GM23338 (cell line): Measurements from ENCODE around the gene MS4A15. TPM values are rescaled to one million over a fixed set of nuclear protein-coding genes. Genes with fewer than 3 reads are reported as not detected.

Experiments used
- ATAC-seq: fragments of 200-7000 bp; cut with Tn5 transposase; 3 replicates; pipeline ENCODE4 v1.9.1; 2020
- DNase-seq: peaks from one replicate; pipeline ENCODE4 v3.0.0-alpha.2; 2015; ENCODE audit warnings: low spot score
- H2AFZ ChIP-seq: fragments of 200-600 bp; sonication (generic); 2 replicates; pipeline ENCODE4 v1.8.0; 2016; ENCODE audit warnings: antibody characterized with exemption, mild to moderate bottlenecking, moderate library complexity
- H3F3A ChIP-seq: fragments of 200-600 bp; sonication (generic); replicated peaks from 2 replicates; pipeline ENCODE4 v1.8.0; 2017; ENCODE audit warnings: antibody characterized with exemption, mixed run types, low read depth
- H3K27ac ChIP-seq: fragments of 200-600 bp; sonication (generic); 2 replicates; pipeline ENCODE4 v1.6.1; 2016; ENCODE audit warnings: low read depth
- H3K27me3 ChIP-seq: fragments of 200-600 bp; sonication (generic); 2 replicates; pipeline ENCODE4 v1.8.0; 2016; ENCODE audit warnings: mild to moderate bottlenecking, mixed run types, moderate library complexity; ENCODE audit not compliant: insufficient read depth
- H3K36me3 ChIP-seq: fragments of 200-600 bp; sonication (generic); 2 replicates; pipeline ENCODE4 v1.8.0; 2016; ENCODE audit warnings: mild to moderate bottlenecking; ENCODE audit not compliant: insufficient read depth
- H3K4me1 ChIP-seq: fragments of 200-600 bp; sonication (generic); 2 replicates; pipeline ENCODE4 v1.8.0; 2016; ENCODE audit warnings: mild to moderate bottlenecking, moderate library complexity; ENCODE audit not compliant: insufficient read depth
- H3K4me2 ChIP-seq: fragments of 200-600 bp; sonication (generic); 2 replicates; pipeline ENCODE4 v1.7.1; 2017; ENCODE audit warnings: mixed run types
- H3K4me3 ChIP-seq: fragments of 200-600 bp; sonication (generic); 2 replicates; pipeline ENCODE4 v1.6.1; 2016; ENCODE audit warnings: mixed run types
- H3K79me2 ChIP-seq: fragments of 200-600 bp; sonication (generic); replicated peaks from 2 replicates; pipeline ENCODE4 v1.8.0; 2017; ENCODE audit warnings: mild to moderate bottlenecking; ENCODE audit not compliant: insufficient read depth
- H3K9me2 ChIP-seq: fragments of 200-600 bp; sonication (generic); 2 replicates; pipeline ENCODE4 v1.8.0; 2017; ENCODE audit not compliant: insufficient read depth
- H4K20me1 ChIP-seq: fragments of 200-600 bp; sonication (generic); replicated peaks from 2 replicates; pipeline ENCODE4 v1.8.0; 2017; ENCODE audit warnings: mild to moderate bottlenecking; ENCODE audit not compliant: insufficient read depth
- H3K27ac Mint-ChIP-seq: 2 replicates; pipeline ENCODE4 v1.8.0; 2020; ENCODE audit warnings: inconsistent platforms, mild to moderate bottlenecking, moderate library complexity, mixed read lengths
- H3K27me3 Mint-ChIP-seq: 3 replicates; pipeline ENCODE4 v1.8.0; 2022; ENCODE audit warnings: low read depth, mild to moderate bottlenecking, moderate library complexity, mixed read lengths, inconsistent platforms; ENCODE audit not compliant: insufficient read depth, poor library complexity
- H3K36me3 Mint-ChIP-seq: 3 replicates; pipeline ENCODE4 v1.8.0; 2021; ENCODE audit warnings: low read depth, mild to moderate bottlenecking, inconsistent platforms, moderate library complexity, mixed read lengths
- H3K4me1 Mint-ChIP-seq: 3 replicates; pipeline ENCODE4 v1.8.0; 2020; ENCODE audit warnings: mild to moderate bottlenecking, inconsistent platforms, mixed read lengths
- H3K4me3 Mint-ChIP-seq: 3 replicates; pipeline ENCODE4 v1.8.0; 2021; ENCODE audit warnings: moderate library complexity, mild to moderate bottlenecking, inconsistent platforms, mixed read lengths
- H3K9me3 Mint-ChIP-seq: 3 replicates; pipeline ENCODE4 v1.8.0; 2020; ENCODE audit warnings: moderate library complexity, mild to moderate bottlenecking, inconsistent platforms, mixed read lengths
- CREB1 ChIP-seq: fragments of 250-450 bp; sonication (Bioruptor Pico); IDR thresholded peaks from 2 replicates; pipeline ENCODE4 v1.5.0; 2020; ENCODE audit warnings: low read depth, mild to moderate bottlenecking, moderate library complexity
- EZH2phosphoT487 ChIP-seq: fragments of 200-600 bp; sonication (generic); IDR thresholded peaks from one replicate; pipeline ENCODE4 v1.8.1; 2018; ENCODE audit warnings: antibody characterized with exemption; ENCODE audit not compliant: unreplicated experiment
- NANOG ChIP-seq: IDR thresholded peaks from 2 replicates; pipeline ENCODE4 v1.6.1; 2016; ENCODE audit warnings: antibody characterized with exemption, borderline replicate concordance
- POLR2AphosphoS5 ChIP-seq: IDR thresholded peaks from 2 replicates; pipeline ENCODE4 v1.6.1; 2016; ENCODE audit warnings: antibody characterized with exemption, low read depth
- STAT1 ChIP-seq: IDR thresholded peaks from one replicate; pipeline ENCODE4 v1.6.1; 2016; ENCODE audit warnings: antibody characterized with exemption; ENCODE audit not compliant: unreplicated experiment
- polyA plus RNA-seq: library from polyadenylated mRNA; unstranded; fragments of >200 nt; fragmentation: Nextera tagmentation; extraction: Ambion mirVana; gene quantifications from 2 replicates; pipeline ENCODE4 v1.2.1, GENCODE V29; 2016
- total RNA-seq: library from RNA; depleted of rRNA; stranded (reverse); fragments of >200 nt; shearing (Covaris generic); gene quantifications from 2 replicates; pipeline ENCODE4 v1.2.3, GENCODE V29; 2014
- TF ChIP-seq, protein P1 (sequence below): fragments of 250-450 bp; sonication (Bioruptor Pico); IDR thresholded peaks from 2 replicates; pipeline ENCODE4 v1.5.0; 2020; ENCODE audit warnings: mild to moderate bottlenecking, moderate library complexity
- TF ChIP-seq, protein P2 (sequence below), 2 experiments: fragments of 200-600 bp in 1 of 2; sonication (generic) in 1 of 2; conservative IDR thresholded peaks; 2 replicates each; pipeline versions ENCODE4 v1.5.1 to v1.6.1; 2016 to 2017; ENCODE audit warnings: antibody characterized with exemption in 2 of 2, low read depth in 2 of 2, mild to moderate bottlenecking in 2 of 2, moderate library complexity in 1 of 2
- TF ChIP-seq, protein P3 (sequence below): IDR thresholded peaks from one replicate; pipeline ENCODE4 v1.6.1; 2018; ENCODE audit warnings: antibody characterized with exemption; ENCODE audit not compliant: unreplicated experiment

MS4A15 gene
- total and polyA plus RNA-seq, 2 experiments from 2014 or later, result 0.44 TPM; not detected in 1

DNA sequence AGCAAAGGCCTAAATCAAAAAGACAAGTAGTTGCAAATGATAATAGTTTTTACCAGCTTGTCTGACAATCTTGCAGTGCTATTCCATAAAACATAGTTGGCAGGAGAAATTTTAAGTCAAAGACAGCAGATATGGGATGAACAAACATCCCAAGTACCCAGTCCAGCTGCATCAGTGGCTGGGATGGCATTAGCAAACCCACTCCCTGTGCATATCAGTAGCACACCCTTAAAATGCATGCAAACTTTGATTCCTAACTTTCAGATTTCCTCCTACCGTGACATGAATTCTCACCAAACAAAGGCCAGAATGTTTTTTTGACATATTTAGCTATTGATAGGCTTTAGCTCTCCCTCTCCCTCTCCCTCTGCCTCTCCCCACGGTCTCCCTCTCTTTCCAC is 57.4 kb downstream of the MS4A15 start:
- H3K4me3 Mint-ChIP-seq, result no peak overlapping the region
- H3K4me2 ChIP-seq, result no peak overlapping the region
- no peaks in the 10 kb centered on the region for H3K79me2 ChIP-seq
- no peaks in the 10 kb centered on the region for H3K9me2 ChIP-seq
- no peak overlapping the region for H3K27ac ChIP-seq
- H2AFZ ChIP-seq, result no peak overlapping the region
- no peaks in the 10 kb centered on the region for H3K4me1 Mint-ChIP-seq
- peaks cover 12% of the 10 kb centered on the region; the same call in 2 of the 3 replicates for H3K36me3 Mint-ChIP-seq
- DNase-seq (no peak), ATAC-seq (no peak)
- TF ChIP-seq, protein P1, sequence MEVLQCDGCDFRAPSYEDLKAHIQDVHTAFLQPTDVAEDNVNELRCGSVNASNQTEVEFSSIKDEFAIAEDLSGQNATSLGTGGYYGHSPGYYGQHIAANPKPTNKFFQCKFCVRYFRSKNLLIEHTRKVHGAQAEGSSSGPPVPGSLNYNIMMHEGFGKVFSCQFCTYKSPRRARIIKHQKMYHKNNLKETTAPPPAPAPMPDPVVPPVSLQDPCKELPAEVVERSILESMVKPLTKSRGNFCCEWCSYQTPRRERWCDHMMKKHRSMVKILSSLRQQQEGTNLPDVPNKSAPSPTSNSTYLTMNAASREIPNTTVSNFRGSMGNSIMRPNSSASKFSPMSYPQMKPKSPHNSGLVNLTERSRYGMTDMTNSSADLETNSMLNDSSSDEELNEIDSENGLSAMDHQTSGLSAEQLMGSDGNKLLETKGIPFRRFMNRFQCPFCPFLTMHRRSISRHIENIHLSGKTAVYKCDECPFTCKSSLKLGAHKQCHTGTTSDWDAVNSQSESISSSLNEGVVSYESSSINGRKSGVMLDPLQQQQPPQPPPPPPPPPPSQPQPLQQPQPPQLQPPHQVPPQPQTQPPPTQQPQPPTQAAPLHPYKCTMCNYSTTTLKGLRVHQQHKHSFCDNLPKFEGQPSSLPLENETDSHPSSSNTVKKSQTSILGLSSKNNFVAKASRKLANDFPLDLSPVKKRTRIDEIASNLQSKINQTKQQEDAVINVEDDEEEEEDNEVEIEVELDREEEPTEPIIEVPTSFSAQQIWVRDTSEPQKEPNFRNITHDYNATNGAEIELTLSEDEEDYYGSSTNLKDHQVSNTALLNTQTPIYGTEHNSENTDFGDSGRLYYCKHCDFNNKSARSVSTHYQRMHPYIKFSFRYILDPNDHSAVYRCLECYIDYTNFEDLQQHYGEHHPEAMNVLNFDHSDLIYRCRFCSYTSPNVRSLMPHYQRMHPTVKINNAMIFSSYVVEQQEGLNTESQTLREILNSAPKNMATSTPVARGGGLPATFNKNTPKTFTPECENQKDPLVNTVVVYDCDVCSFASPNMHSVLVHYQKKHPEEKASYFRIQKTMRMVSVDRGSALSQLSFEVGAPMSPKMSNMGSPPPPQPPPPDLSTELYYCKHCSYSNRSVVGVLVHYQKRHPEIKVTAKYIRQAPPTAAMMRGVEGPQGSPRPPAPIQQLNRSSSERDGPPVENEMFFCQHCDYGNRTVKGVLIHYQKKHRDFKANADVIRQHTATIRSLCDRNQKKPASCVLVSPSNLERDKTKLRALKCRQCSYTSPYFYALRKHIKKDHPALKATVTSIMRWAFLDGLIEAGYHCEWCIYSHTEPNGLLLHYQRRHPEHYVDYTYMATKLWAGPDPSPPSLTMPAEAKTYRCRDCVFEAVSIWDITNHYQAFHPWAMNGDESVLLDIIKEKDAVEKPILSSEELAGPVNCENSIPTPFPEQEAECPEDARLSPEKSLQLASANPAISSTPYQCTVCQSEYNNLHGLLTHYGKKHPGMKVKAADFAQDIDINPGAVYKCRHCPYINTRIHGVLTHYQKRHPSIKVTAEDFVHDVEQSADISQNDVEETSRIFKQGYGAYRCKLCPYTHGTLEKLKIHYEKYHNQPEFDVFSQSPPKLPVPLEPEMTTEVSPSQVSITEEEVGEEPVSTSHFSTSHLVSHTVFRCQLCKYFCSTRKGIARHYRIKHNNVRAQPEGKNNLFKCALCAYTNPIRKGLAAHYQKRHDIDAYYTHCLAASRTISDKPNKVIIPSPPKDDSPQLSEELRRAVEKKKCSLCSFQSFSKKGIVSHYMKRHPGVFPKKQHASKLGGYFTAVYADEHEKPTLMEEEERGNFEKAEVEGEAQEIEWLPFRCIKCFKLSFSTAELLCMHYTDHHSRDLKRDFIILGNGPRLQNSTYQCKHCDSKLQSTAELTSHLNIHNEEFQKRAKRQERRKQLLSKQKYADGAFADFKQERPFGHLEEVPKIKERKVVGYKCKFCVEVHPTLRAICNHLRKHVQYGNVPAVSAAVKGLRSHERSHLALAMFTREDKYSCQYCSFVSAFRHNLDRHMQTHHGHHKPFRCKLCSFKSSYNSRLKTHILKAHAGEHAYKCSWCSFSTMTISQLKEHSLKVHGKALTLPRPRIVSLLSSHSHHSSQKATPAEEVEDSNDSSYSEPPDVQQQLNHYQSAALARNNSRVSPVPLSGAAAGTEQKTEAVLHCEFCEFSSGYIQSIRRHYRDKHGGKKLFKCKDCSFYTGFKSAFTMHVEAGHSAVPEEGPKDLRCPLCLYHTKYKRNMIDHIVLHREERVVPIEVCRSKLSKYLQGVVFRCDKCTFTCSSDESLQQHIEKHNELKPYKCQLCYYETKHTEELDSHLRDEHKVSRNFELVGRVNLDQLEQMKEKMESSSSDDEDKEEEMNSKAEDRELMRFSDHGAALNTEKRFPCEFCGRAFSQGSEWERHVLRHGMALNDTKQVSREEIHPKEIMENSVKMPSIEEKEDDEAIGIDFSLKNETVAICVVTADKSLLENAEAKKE (CRISPR knock-in tag), result no peak
- TF ChIP-seq STAT1, result no peak
- TF ChIP-seq EZH2phosphoT487, result no peak
- no peak for TF ChIP-seq NANOG
- TF ChIP-seq, protein P2, sequence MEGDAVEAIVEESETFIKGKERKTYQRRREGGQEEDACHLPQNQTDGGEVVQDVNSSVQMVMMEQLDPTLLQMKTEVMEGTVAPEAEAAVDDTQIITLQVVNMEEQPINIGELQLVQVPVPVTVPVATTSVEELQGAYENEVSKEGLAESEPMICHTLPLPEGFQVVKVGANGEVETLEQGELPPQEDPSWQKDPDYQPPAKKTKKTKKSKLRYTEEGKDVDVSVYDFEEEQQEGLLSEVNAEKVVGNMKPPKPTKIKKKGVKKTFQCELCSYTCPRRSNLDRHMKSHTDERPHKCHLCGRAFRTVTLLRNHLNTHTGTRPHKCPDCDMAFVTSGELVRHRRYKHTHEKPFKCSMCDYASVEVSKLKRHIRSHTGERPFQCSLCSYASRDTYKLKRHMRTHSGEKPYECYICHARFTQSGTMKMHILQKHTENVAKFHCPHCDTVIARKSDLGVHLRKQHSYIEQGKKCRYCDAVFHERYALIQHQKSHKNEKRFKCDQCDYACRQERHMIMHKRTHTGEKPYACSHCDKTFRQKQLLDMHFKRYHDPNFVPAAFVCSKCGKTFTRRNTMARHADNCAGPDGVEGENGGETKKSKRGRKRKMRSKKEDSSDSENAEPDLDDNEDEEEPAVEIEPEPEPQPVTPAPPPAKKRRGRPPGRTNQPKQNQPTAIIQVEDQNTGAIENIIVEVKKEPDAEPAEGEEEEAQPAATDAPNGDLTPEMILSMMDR (conservative IDR thresholded peaks at IDR 0.05; ENCODE audit: low read depth in 2 of 2), result no peak
- TF ChIP-seq, protein P3, sequence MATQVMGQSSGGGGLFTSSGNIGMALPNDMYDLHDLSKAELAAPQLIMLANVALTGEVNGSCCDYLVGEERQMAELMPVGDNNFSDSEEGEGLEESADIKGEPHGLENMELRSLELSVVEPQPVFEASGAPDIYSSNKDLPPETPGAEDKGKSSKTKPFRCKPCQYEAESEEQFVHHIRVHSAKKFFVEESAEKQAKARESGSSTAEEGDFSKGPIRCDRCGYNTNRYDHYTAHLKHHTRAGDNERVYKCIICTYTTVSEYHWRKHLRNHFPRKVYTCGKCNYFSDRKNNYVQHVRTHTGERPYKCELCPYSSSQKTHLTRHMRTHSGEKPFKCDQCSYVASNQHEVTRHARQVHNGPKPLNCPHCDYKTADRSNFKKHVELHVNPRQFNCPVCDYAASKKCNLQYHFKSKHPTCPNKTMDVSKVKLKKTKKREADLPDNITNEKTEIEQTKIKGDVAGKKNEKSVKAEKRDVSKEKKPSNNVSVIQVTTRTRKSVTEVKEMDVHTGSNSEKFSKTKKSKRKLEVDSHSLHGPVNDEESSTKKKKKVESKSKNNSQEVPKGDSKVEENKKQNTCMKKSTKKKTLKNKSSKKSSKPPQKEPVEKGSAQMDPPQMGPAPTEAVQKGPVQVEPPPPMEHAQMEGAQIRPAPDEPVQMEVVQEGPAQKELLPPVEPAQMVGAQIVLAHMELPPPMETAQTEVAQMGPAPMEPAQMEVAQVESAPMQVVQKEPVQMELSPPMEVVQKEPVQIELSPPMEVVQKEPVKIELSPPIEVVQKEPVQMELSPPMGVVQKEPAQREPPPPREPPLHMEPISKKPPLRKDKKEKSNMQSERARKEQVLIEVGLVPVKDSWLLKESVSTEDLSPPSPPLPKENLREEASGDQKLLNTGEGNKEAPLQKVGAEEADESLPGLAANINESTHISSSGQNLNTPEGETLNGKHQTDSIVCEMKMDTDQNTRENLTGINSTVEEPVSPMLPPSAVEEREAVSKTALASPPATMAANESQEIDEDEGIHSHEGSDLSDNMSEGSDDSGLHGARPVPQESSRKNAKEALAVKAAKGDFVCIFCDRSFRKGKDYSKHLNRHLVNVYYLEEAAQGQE, result no peak
- no peak for TF ChIP-seq CREB1 (CRISPR knock-in tag)
- TF ChIP-seq POLR2AphosphoS5, result no peak
- peaks cover 8% of the 10 kb centered on the region for H3K27me3 Mint-ChIP-seq
- H3K36me3 ChIP-seq, result no peaks in the 10 kb centered on the region
- no peaks in the 10 kb centered on the region for H4K20me1 ChIP-seq
- no peak overlapping the region for H3K27ac Mint-ChIP-seq
- H3K4me3 ChIP-seq, result no peak overlapping the region
- no peaks in the 10 kb centered on the region for H3K27me3 ChIP-seq
- no peaks in the 10 kb centered on the region for H3F3A ChIP-seq
- H3K4me1 ChIP-seq, result no peaks in the 10 kb centered on the region
- peaks cover 34% of the 10 kb centered on the region for H3K9me3 Mint-ChIP-seq
